ENCODE results near the gene MRPL23.

DNA sequence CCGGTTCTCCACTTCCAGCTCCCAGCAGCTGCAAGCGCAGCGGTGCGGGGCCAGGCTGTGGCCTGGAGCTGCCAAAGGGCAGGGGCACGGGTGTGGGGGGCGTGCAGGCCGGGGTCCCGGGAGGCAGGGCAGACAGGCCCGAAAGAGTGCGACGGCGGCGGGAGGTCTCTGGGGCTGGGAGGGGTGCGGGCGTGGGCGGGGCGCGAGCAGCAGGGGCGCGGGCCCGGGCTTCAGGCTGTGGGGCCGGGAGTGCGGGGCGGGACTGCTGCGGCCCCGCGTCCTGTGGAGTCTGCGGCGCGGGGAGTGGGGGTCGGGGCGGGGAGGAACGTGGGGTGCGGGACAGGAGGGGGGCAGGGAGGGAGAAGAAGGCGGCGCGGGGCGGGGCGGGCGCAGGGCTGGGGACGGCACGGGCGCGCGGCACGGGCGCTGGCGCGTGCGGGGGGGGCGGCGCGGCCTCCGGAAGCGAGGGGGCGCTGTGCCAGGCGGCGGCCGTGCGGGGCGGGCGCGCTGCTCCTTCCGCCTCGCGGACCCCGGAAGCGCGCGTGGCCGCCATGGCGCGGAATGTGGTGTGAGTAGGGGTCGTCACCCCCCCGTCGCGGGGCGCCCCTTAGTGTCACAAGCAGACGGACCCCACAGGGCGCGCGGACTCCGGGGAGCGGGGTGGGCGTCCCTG lies at the start of gene MRPL23:
- TF ChIP-seq, protein P1, sequence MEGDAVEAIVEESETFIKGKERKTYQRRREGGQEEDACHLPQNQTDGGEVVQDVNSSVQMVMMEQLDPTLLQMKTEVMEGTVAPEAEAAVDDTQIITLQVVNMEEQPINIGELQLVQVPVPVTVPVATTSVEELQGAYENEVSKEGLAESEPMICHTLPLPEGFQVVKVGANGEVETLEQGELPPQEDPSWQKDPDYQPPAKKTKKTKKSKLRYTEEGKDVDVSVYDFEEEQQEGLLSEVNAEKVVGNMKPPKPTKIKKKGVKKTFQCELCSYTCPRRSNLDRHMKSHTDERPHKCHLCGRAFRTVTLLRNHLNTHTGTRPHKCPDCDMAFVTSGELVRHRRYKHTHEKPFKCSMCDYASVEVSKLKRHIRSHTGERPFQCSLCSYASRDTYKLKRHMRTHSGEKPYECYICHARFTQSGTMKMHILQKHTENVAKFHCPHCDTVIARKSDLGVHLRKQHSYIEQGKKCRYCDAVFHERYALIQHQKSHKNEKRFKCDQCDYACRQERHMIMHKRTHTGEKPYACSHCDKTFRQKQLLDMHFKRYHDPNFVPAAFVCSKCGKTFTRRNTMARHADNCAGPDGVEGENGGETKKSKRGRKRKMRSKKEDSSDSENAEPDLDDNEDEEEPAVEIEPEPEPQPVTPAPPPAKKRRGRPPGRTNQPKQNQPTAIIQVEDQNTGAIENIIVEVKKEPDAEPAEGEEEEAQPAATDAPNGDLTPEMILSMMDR (IDR thresholded peaks at IDR 0.05; ENCODE audit: extremely low read depth in 1 of 2, insufficient read depth in 1 of 2, low read depth in 1 of 2, low read length in 2 of 2): no peak
- TF ChIP-seq, protein P2, sequence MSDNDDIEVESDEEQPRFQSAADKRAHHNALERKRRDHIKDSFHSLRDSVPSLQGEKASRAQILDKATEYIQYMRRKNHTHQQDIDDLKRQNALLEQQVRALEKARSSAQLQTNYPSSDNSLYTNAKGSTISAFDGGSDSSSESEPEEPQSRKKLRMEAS (IDR thresholded peaks at IDR 0.05; ENCODE audit: insufficient read depth, insufficient read length): no peak
